ENCODE measurements around the gene KIAA0825. TPM values are rescaled to one million over a fixed set of nuclear protein-coding genes. Genes with fewer than 3 reads are reported as not detected.

KIAA0825 gene
- total and polyA plus RNA-seq, 3 donors from 2014 or later, result 4.1 to 11.2 (median 9.3) TPM

GRCh38 chr5:94168151-94168550 is 450.3 kb downstream of the KIAA0825 start:
- TF ChIP-seq POLR2A (IDR thresholded peaks at IDR 0.05) (no peak), CTCF (IDR thresholded peaks at IDR 0.05) (no peak)
- DNase-seq, result no peak
- no peaks in the 10 kb centered on the region for H3K4me1 ChIP-seq
- 89 to 94% methylated on average over 2 of the region's 2 CpGs for WGBS, 2 donors
- H3K27ac ChIP-seq, result no peak overlapping the region
- H3K27me3 ChIP-seq, result no peaks in the 10 kb centered on the region
- H3K36me3 ChIP-seq (ENCODE audit: low read depth, missing control alignments), result no peaks in the 10 kb centered on the region
- H3K9me3 ChIP-seq, result no peaks in the 10 kb centered on the region
- no peak overlapping the region for H3K4me3 ChIP-seq
- intact Hi-C loops (cut with DNase I; ENCODE audit: low total_unique reads), result no loop called here

- H3K4me1 ChIP-seq, result no peaks in the 10 kb centered on the region
- H3K4me3 ChIP-seq, result no peak overlapping the region
- intact Hi-C loops (cut with DNase I; ENCODE audit: low total_unique reads), result no loop called here
- DNase-seq, result no peak
- TF ChIP-seq POLR2A (IDR thresholded peaks at IDR 0.05), result no peak
- no peak for TF ChIP-seq CTCF (IDR thresholded peaks at IDR 0.05)
- no peaks in the 10 kb centered on the region for H3K27me3 ChIP-seq
- H3K27ac ChIP-seq, result no peak overlapping the region
- H3K9me3 ChIP-seq, result no peaks in the 10 kb centered on the region
- 79 to 85% methylated on average over 1 of the region's 1 CpG for WGBS, 2 donors
- H3K36me3 ChIP-seq (ENCODE audit: low read depth, missing control alignments), result no peaks in the 10 kb centered on the region
Measured at GRCh38 chr5:94161801-94162200, 456.6 kb downstream of the KIAA0825 start.

- H3K27me3 ChIP-seq, result no peaks in the 10 kb centered on the region
- WGBS, 2 donors, result 87 to 91% methylated on average over 4 of the region's 4 CpGs
- no peaks in the 10 kb centered on the region for H3K4me1 ChIP-seq
- H3K36me3 ChIP-seq (ENCODE audit: low read depth, missing control alignments), result no peaks in the 10 kb centered on the region
- intact Hi-C loops (cut with DNase I; ENCODE audit: low total_unique reads), result no loop called here
- TF ChIP-seq POLR2A (IDR thresholded peaks at IDR 0.05) (no peak), CTCF (IDR thresholded peaks at IDR 0.05) (no peak)
- H3K4me3 ChIP-seq, result no peak overlapping the region
- no peak for DNase-seq
- H3K27ac ChIP-seq, result no peak overlapping the region
- H3K9me3 ChIP-seq, result no peaks in the 10 kb centered on the region
Measured at GRCh38 chr5:94159144-94159543, 459.3 kb downstream of the KIAA0825 start.

- no peak for TF ChIP-seq POLR2A (IDR thresholded peaks at IDR 0.05)
- Histone ChIP-seq H3K4me3 (no peak overlapping the region), H3K36me3 (ENCODE audit: low read depth, missing control alignments) (no peaks in the 10 kb centered on the region), H3K27ac (no peak overlapping the region), H3K4me1 (no peaks in the 10 kb centered on the region), H3K27me3 (no peaks in the 10 kb centered on the region), H3K9me3 (no peaks in the 10 kb centered on the region)
- WGBS, 2 donors, result 76 to 78% methylated on average over 4 of the region's 4 CpGs
- intact Hi-C loops (cut with DNase I; ENCODE audit: low total_unique reads), result no loop called here
- DNase-seq, result no peak
Measured at GRCh38 chr5:94157704-94158539, 460.5 kb downstream of the KIAA0825 start.

GRCh38 chr5:94154672-94155071 is 463.7 kb downstream of the KIAA0825 start:
- Histone ChIP-seq H3K36me3 (ENCODE audit: low read depth, missing control alignments) (no peaks in the 10 kb centered on the region), H3K4me1 (no peaks in the 10 kb centered on the region), H3K27me3 (no peaks in the 10 kb centered on the region), H3K9me3 (no peaks in the 10 kb centered on the region), H3K27ac (no peak overlapping the region), H3K4me3 (no peak overlapping the region)
- no peak for DNase-seq
- TF ChIP-seq POLR2A (IDR thresholded peaks at IDR 0.05) (no peak), CTCF (IDR thresholded peaks at IDR 0.05) (no peak)
- intact Hi-C loops (cut with DNase I; ENCODE audit: low total_unique reads), result no loop called here
- WGBS, 2 donors, result 88 to 95% methylated on average over 2 of the region's 2 CpGs

Measured in testis (tissue), 3 donors.